HepG2 (cell line): ENCODE data around the gene PSMD5. TPM values are rescaled to one million over a fixed set of nuclear protein-coding genes. Genes with fewer than 3 reads are reported as not detected.

Experiments used
- AGO2 ChIP-seq: fragments of 200-400 bp; formaldehyde crosslinking; optimal IDR thresholded peaks from 2 replicates; pipeline ENCODE3; 2017; ENCODE audit warnings: mild to moderate bottlenecking, low read depth, low read length, moderate library complexity
- ARNTL ChIP-seq: sonication (generic); formaldehyde crosslinking; IDR thresholded peaks from 2 replicates; pipeline ENCODE4 v1.4.0; 2020; ENCODE audit warnings: mild to moderate bottlenecking, missing genetic modification reagents
- ATF2 ChIP-seq: sonication (generic); formaldehyde crosslinking; IDR thresholded peaks from 2 replicates; pipeline ENCODE4 v1.4.0; 2020; ENCODE audit warnings: missing genetic modification reagents
- CBX5 ChIP-seq: sonication (generic); formaldehyde crosslinking; IDR thresholded peaks from 2 replicates; pipeline ENCODE4 v1.4.0; 2020; ENCODE audit warnings: missing genetic modification reagents, borderline replicate concordance
- ELF3 ChIP-seq: IDR thresholded peaks from 2 replicates; pipeline ENCODE4 v1.6.1; 2016; ENCODE audit warnings: missing genetic modification reagents, missing compliant biosample characterization
- GTF3A ChIP-seq: sonication (generic); formaldehyde crosslinking; conservative IDR thresholded peaks from 2 replicates; pipeline ENCODE4 v1.4.0; 2020; ENCODE audit warnings: mild to moderate bottlenecking, missing genetic modification reagents
- HOXA9 ChIP-seq: sonication (generic); formaldehyde crosslinking; IDR thresholded peaks from 2 replicates; pipeline ENCODE4 v1.8.1; 2022; ENCODE audit warnings: missing genetic modification reagents, mild to moderate bottlenecking, moderate library complexity, borderline replicate concordance
- MYPOP ChIP-seq: sonication (generic); formaldehyde crosslinking; IDR thresholded peaks from 2 replicates; pipeline ENCODE4 v1.8.1; 2023; ENCODE audit warnings: mild to moderate bottlenecking, moderate library complexity, missing genetic modification reagents
- PHF20 ChIP-seq: sonication (generic); formaldehyde crosslinking; IDR thresholded peaks from 2 replicates; pipeline ENCODE4 v1.5.0; 2020; ENCODE audit warnings: mild to moderate bottlenecking, missing genetic modification reagents
- PHF8 ChIP-seq: sonication (generic); formaldehyde crosslinking; IDR thresholded peaks from 2 replicates; pipeline ENCODE4 v1.5.0; 2020; ENCODE audit warnings: missing genetic modification reagents
- RFXAP ChIP-seq: sonication (generic); formaldehyde crosslinking; IDR thresholded peaks from 2 replicates; pipeline ENCODE4 v1.4.0; 2020; ENCODE audit warnings: missing genetic modification reagents, borderline replicate concordance
- SNAPC4 ChIP-seq: sonication (generic); formaldehyde crosslinking; IDR thresholded peaks from 2 replicates; pipeline ENCODE4 v1.4.0; 2020; ENCODE audit warnings: mild to moderate bottlenecking, missing genetic modification reagents
- SRSF1 ChIP-seq: fragments of 200-400 bp; formaldehyde crosslinking; optimal IDR thresholded peaks from 2 replicates; pipeline ENCODE3; 2017; ENCODE audit warnings: mild to moderate bottlenecking, low read depth, low read length, moderate library complexity
- ZKSCAN8 ChIP-seq: IDR thresholded peaks from 2 replicates; pipeline ENCODE4 v1.6.1; 2016; ENCODE audit warnings: borderline replicate concordance, missing genetic modification reagents, missing compliant biosample characterization
- ZNF230 ChIP-seq: sonication (generic); formaldehyde crosslinking; IDR thresholded peaks from 2 replicates; pipeline ENCODE4 v1.4.0; 2020; ENCODE audit warnings: mild to moderate bottlenecking, missing genetic modification reagents
- ZNF24 ChIP-seq: fragments of 450-650 bp; IDR thresholded peaks from 2 replicates; pipeline ENCODE4 v1.6.1; 2017; ENCODE audit warnings: antibody characterized with exemption, mild to moderate bottlenecking
- ZNF256 ChIP-seq: sonication (generic); formaldehyde crosslinking; conservative IDR thresholded peaks from 2 replicates; pipeline ENCODE4 v1.4.0; 2020; ENCODE audit warnings: missing genetic modification reagents
- ZNF414 ChIP-seq: sonication (generic); formaldehyde crosslinking; IDR thresholded peaks from 2 replicates; pipeline ENCODE4 v1.5.0; 2020; ENCODE audit warnings: missing genetic modification reagents
- ZNF430 ChIP-seq: sonication (generic); formaldehyde crosslinking; IDR thresholded peaks from 2 replicates; pipeline ENCODE4 v1.9.0; 2021; ENCODE audit warnings: mild to moderate bottlenecking, missing genetic modification reagents
- ZNF720 ChIP-seq: sonication (generic); formaldehyde crosslinking; IDR thresholded peaks from 2 replicates; pipeline ENCODE4 v1.4.0; 2020; ENCODE audit warnings: missing genetic modification reagents
- ZNF782 ChIP-seq: sonication (generic); formaldehyde crosslinking; IDR thresholded peaks from 2 replicates; pipeline ENCODE4 v1.4.0; 2020; ENCODE audit warnings: missing genetic modification reagents, mild to moderate bottlenecking, borderline replicate concordance
- polyA plus RNA-seq, 8 experiments: library from polyadenylated mRNA; depleted of rRNA in 3 of 8; stranded (reverse) in 7 of 8; unstranded in 1 of 8; fragments of >200 nt; fragmentation: Illumina TruSeq in 4 of 8; extraction: Trizol in 4 of 8; gene quantifications; 2 replicates each; pipeline versions ENCODE4 v1.2.1 to v1.2.3, GENCODE V29; 2011 to 2016; ENCODE audit warnings: low read depth in 4 of 8, missing spikeins in 1 of 8, mixed read lengths in 1 of 8; ENCODE audit not compliant: insufficient read depth in 1 of 8
- total RNA-seq, 5 experiments: library from RNA; depleted of rRNA; stranded (reverse); fragments of >200 nt; fragmentation: Illumina TruSeq; extraction: Trizol; gene quantifications; 2 replicates each; pipeline ENCODE4 v1.2.3, GENCODE V29; 2016; ENCODE audit warnings: low read depth in 1 of 5

The PSMD5 gene
- total and polyA plus RNA-seq, 2 of the 13 experiments (the other 11 are each of a cell fraction or from before 2014, with no cell fraction given), result 12.7 to 18.1 TPM

GRCh38 chr9:120877276-120878034 lies 34.7 kb upstream of the PSMD5 start (continued):
- TF ChIP-seq SNAPC4 (CRISPR knock-in tag) (no peak), AGO2 (no peak), PHF20 (CRISPR knock-in tag) (peak; percentile 69), ELF3 (CRISPR knock-in tag) (peak; percentile 41; the same call in 1 of the 2 replicates), MYPOP (CRISPR knock-in tag) (peak; percentile 98), ATF2 (CRISPR knock-in tag) (peak; percentile 48; the same call in 1 of the 2 replicates), RFXAP (CRISPR knock-in tag) (no peak; the same call in 1 of the 2 replicates), GTF3A (no peak), ZNF414 (0 out of 2 replicates have a peak, but pooled peaks have one; percentile 42), ZNF782 (CRISPR knock-in tag) (peak; percentile 42; the same call in 1 of the 2 replicates), PHF8 (peak; percentile 75), ZNF720 (CRISPR knock-in tag) (no peak), CBX5 (CRISPR knock-in tag) (0 out of 2 replicates have a peak, but pooled peaks have one; percentile 46), ZNF24 (no peak), SRSF1 (peak; percentile 22), ZNF256 (CRISPR knock-in tag) (no peak), ARNTL (no peak), ZNF230 (CRISPR knock-in tag) (0 out of 2 replicates have a peak, but pooled peaks have one; percentile 49), ZNF430 (no peak), HOXA9 (CRISPR knock-in tag) (no peak), ZKSCAN8 (CRISPR knock-in tag) (no peak)
